GM19452 (cell line): ENCODE data around the gene SI.
"Not testable (repeated sequence)": the region's sequence is repeated elsewhere in the genome, so short reads cannot be mapped to it uniquely, and the experiment has no call there.

Experiments used
- ATAC-seq: cut with Tn5 transposase; IDR thresholded peaks from one replicate; pipeline ENCODE4 v1.9.1; 2021; ENCODE audit not compliant: unreplicated experiment

SI gene

GRCh38 chr3:165078293-165078692, at the start of gene SI:
Gene SI (minus strand): TSS chr3:165078496. CDS start chr3:165076012, 2,484 bp downstream.
- ATAC-seq, result no peak

GRCh38 chr3:165125836-165126235, 47.5 kb upstream of the SI start:
- ATAC-seq, result no peak

- no peak for ATAC-seq
Measured at GRCh38 chr3:165111401-165111800, 33.1 kb upstream of the SI start.

GRCh38 chr3:165103616-165104015, 25.3 kb upstream of the SI start:
- ATAC-seq, result no peak

GRCh38 chr3:165082650-165083049, 4.4 kb upstream of the SI start:
- ATAC-seq, result no peak

- no peak for ATAC-seq
Measured at GRCh38 chr3:165081183-165081582, 2.9 kb upstream of the SI start.

- no peak for ATAC-seq
Measured at GRCh38 chr3:165075695-165076094, 2.6 kb downstream of the SI start.

GRCh38 chr3:165070682-165071081, 7.6 kb downstream of the SI start:
- no peak for ATAC-seq

GRCh38 chr3:165056510-165056909, 21.8 kb downstream of the SI start:
- no peak for ATAC-seq

- no peak for ATAC-seq
Measured at GRCh38 chr3:165040186-165040585, 38.1 kb downstream of the SI start.

GRCh38 chr3:165011557-165011956, 66.7 kb downstream of the SI start:
- no peak for ATAC-seq

GRCh38 chr3:164984947-164985346, 93.3 kb downstream of the SI start:
- ATAC-seq, result no peak

GRCh38 chr3:164962610-164963009, 115.7 kb downstream of the SI start:
- ATAC-seq, result no peak

GRCh38 chr3:164952966-164953365, 125.3 kb downstream of the SI start:
- ATAC-seq, result no peak

GRCh38 chr3:164951403-164951802, 126.9 kb downstream of the SI start:
- not testable (repeated sequence) for ATAC-seq

- ATAC-seq, result no peak
Measured at GRCh38 chr3:164940745-164941144, 137.6 kb downstream of the SI start.

GRCh38 chr3:164929642-164930041, 148.7 kb downstream of the SI start:
- no peak for ATAC-seq
